Stimulated activated CD8-positive, alpha-beta memory T cell treated with anti-CD3 and anti-CD28 coated beads, Interleukin-4, amount 100 ng/mL, for 4 hours (primary cell): Measurements from ENCODE around the gene ARFGEF3.

Experiments used
- DNase-seq, 2 donors: peaks; one replicate each; pipeline ENCODE4 v3.0.0-alpha.2; 2020; ENCODE audit warnings: low read depth in 2 of 2, low spot score in 1 of 2

ARFGEF3 gene

DNA sequence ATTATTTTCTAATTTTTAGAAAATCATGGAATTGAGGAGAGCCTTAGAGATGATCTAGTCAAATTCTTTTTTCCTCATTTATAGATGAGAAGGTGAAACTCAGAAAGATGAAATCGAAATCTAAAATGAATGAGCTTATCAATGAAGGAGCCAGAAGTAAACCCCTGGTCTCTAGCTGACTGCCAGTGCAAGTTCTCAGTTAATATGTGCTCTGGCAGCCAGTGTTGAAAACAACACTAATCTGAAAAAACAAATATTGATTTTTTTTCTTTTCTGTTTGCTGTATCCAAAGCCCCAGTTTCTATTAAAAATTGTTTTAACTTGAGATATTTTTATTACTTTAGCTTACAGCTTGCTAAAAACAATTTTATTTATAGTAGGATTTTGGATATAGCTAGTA, 78.0 kb downstream of the ARFGEF3 start:
- DNase-seq, result no peak

DNA sequence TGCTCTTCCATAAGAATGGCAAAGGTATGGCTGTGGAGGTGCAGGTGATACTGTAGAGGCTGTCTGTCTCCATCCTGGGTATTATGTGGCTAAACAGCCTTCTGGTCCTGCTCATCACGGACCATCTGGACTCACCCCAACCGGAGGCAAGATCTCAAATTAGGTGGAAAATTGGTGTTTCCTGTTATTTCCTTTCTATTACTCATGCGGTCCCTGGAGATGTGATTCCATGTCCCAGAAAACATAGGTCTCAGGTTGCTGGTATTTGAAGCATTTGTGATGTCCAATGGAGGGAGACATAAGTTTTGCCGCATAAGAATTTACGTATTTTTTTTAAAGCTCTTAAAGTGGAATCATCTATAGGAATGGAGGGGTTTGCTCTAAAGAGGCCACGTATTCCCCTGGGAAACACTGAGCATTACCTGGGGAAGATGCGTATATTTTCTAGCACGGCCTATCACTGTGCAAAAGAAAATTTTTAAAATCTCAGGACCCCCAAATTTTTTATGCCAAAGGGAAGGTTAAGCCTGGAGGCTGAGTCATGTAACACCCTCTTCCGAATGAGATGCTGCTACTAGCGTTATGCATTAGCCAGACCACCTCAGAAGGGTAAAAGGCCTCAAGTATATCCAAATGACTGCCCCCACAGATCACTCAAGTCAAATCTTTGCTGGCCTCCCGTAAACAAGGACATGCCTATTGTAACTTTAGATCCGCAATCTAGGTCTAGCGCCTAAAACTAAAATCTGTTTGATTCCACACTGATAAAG, 78.9 kb downstream of the ARFGEF3 start:
- DNase-seq, result no peak

DNA sequence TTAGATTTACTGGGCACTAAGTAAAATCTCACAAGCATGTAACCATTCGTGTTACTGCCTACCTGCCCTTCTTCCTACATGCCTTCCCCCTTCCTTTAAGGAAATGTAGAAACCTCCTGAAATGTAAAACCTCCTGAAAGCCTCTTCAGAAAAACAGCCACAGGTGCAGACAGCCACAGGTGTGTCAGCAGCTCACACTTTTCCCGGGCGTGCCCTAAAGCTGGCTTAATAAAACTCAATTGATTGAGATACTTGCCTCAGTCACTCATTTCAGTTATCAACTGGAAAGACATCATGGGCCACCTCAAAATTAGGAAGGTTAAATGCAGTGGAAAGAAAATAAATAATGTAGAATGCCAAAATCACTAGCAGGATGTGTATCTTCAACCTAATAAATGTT, 79.6 kb downstream of the ARFGEF3 start:
- DNase-seq, result no peak

DNA sequence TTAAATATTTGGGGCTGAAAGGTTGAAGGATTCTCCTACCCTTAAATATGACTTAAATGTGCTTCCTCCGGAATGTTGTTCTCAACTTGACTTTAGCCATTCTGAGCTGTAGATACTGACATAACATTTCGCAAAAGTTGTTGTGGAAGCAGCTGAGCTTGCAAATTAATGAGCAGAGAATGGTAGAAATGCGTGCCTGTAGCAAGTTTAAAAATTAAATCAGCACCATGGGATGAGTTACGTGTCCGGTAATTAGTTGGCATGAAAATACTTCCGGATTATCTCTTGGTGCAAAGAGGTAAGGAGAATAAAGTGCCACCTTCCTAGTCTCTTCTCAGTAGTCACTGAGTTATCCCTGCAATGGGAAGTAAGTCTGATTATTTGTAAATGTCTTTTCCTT, 80.2 kb downstream of the ARFGEF3 start:
- DNase-seq, result no peak

DNA sequence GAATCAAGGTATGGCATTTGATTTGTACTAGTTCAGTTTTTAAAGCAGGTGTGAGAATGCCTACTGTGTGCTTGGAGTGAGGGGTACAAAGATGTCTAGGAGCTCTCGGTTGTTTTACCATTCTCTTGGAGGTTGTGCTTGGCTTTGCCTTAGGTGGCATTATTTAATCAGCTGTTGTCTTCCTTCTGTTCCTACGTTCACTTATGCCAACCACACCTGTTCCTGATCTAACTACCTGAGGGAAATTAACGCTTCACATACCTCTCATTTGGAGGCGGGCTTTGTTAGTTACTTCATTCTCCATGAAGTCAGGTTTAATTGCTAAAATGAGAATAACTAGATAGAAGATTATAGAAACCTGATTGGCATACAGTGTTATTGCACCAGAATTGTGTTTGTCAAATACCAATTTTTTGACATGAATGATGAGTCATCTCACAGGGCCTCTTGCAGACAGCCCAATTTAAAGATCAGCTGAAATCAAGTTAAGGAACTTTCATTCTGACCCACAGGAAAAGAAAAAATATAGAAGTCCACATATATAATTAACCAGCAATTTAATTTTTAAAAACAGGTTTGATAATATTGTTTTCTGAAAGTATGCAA, 81.4 kb downstream of the ARFGEF3 start:
- no peak for DNase-seq

DNA sequence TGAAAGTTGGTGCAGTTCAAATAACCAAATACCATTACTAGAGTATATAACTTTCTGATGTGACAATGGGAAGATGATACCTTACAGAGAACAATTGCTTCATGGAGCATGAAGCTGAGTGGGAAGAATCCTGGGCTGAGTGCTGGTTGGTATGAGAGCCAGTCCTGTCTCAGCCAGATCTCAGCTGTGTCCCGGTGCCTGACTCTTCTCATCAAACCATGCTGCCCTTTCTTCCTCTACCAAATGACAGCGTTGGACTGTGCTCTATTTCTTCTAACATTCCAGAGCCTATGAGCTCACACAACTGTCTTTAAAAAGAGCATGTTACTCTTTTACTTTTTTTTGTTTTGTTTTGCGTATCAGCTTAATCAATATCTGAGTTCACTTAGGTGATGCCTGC, 84.0 kb downstream of the ARFGEF3 start:
- no peak for DNase-seq

DNA sequence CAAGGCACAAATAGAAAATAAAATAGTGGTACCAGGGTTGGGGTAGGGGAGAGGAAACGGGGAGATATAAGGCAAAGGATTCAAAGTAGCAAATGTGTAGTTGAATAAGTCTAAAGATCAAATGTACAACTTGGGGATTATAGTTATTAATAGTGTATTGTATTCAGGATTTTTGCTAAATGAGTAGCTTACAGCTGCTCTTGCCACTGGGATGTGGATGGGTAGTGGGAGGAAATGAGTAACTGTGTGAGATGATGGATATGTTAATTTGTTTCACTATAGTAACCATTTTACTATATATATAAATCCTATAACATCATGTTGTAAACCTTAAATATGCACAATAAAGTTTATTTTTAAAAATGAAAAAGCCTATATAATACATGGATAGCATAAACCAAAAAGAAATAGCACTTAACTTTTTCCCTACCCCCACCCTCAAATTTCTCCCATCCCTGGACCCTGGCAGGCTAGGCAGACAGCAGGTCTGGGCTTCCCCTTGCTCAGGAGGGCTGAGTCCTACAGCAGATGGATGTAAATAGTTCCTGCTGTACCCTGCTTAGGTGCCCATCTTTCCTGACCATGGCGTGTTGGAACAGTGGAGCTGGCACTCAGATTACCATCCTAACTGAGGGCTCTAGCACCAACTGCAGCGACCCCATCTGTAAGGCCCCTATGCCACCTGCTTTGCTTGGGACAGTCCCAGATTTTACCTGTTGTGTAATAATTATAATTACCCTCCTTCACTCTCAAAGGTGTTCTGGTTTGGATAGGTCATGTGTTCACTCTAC, 85.1 kb downstream of the ARFGEF3 start:
- no peak for DNase-seq

DNA sequence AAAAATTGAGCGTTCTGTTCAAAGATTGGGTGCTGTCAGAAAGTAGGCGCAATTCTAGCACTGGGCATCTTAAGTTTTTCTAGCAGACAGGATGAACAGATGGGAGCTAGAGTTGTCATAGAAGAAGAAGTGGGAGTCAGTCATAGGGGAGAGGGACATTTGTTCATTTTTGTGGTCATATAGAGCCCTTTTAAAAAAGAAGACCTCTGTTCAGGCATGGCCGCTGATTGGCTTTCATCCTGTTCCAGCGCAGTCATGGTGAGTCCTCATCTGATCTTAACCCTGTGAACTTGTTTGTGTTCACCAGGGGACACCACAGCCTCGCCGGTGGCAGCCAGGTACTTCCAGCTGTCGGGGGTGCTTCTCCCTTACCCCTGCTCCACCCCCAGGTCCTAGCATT, 86.3 kb downstream of the ARFGEF3 start:
- no peak for DNase-seq

DNA sequence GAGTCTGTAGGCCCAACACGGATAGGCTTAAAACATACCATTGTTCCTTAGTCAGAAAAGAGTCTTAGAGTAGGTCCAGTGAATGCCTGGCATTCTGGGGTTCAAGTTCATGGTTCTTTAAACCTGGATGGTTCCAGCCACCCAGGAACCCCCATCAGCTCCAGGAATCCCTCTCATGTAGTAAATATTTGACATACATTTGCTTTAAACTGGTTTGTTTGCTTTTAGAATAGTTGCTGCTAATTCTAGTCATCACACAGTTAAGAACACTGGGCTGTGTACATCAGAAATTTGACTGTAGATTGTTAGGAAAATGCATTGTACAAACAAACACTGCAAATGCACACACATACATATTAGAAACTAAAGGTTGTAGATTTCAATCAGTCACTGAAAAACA, 87.1 kb downstream of the ARFGEF3 start:
- no peak for DNase-seq

DNA sequence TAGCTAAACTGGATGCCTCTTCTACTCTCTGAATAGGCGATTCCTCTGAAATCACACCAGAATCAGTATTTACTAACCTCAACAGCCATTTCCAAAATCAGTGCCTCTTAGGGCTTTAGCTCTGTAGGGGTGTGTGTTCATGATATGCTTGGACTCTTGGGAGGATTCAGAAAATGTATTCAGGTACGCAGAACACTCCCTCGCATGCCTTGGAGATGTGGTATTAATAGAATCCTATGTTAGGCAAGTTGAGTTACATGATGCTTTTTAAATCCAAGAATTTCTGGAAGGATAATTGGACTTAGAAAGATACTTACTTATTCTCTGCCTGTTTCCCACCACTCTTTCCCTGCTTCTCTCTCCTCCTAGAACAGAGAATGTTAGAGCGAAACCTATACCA, 88.3 kb downstream of the ARFGEF3 start:
- no peak for DNase-seq

DNA sequence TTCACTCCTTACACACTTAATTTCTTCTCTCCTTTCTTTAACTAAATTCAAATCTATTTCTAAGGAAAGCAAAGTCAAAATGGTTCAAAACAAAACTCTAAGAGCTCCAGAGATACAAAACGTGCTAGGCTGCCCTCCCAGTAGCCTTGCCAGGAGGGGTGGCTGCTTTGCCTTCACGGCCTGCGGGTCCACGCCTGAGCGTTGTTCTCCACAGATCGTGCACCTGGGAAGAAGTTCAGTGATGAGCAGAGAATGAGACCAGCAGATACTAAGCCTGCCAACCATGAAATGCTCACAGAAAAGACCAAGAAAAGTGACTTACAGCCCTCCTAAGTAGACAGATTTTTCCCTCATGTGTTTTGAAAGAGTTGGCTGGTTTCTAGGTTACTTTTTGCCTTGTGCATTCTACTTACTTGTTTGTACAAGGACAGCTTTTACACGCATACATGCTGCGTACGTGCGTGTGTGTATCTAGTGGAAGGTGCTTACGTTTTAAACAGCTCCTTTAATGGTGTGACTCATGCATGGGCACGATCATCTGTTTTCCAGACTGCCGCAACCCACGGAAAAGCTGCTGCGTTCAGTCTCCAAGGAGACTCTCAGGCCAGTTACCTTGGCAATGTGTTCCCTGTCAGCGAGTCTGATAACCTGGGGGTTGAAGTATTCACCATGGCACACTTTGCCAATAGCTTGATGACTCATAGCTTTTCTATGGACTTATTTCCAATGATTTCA, 88.9 kb downstream of the ARFGEF3 start:
- DNase-seq, result no peak

DNA sequence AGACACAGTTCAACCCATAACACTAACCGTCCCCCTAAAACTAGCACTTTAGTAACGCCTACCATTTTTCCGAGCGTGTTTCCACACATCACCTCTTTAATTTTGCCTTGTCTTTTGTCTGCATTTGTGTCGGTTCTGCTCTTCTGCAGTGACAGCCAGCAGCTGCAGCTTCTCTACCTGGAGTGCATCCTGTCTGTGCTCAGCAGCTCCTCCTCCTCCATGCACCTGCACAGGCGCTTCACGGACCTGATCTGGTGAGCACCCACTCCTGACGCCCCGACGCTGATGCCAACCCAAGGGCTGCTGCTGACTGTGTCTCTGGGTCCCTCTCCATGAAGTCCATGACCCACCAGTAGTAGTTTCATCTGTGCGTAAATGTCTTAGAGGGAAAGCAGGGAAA, 92.0 kb downstream of the ARFGEF3 start:
- DNase-seq, result no peak

DNA sequence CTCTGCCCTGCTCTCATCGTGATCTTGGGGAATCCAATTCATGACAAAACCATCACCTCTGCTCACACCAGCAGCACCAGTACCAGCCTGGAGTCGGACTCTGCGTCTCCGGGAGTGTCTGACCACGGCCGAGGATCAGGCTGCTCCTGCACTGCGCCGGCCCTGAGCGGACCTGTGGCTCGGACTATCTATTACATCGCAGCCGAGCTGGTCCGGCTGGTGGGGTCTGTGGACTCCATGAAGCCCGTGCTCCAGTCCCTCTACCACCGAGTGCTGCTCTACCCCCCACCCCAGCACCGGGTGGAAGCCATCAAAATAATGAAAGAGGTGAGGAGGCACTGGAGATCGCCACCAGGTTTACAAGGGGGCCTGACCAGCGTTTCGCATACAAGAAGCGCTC, 93.7 kb downstream of the ARFGEF3 start:
- DNase-seq, result no peak

DNA sequence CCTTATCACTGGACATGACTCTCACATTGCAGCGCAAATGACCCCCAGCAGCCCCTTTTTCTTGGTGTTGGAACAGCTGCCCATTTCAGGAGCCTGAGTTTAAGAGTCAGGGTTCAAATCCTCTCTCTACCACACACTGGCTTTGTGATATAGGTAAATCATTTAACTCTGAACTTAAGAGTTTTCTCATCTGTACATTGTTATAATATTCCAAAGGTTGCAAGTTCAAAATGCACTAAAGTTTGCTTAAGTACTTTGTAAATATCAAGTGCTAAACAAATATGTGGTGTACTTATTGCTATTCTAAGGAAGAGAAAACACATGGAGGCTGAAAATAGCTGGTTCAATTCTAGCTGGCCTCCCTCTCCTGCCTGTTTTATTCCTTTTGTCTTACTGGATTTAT, 95.9 kb downstream of the ARFGEF3 start:
- no peak for DNase-seq

DNA sequence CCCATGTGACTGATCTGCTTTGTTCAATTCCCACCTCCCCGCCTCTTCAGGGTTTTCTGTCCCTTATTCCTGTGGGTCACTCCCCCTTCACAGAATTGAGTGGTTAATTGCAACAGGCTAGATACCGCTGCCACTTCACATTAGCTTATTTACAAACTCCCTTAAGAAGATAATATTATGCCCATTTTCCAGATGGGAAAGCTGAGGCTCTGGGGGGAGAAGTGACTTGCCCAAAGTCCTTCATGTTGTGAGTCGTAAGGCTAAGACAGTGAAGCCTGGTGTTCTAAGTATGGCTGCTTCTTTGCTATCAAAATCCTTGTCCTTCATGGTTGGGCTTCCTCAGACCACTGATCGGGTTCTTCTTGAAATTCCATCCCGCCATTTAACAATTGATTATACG, 96.5 kb downstream of the ARFGEF3 start:
- DNase-seq, result no peak

DNA sequence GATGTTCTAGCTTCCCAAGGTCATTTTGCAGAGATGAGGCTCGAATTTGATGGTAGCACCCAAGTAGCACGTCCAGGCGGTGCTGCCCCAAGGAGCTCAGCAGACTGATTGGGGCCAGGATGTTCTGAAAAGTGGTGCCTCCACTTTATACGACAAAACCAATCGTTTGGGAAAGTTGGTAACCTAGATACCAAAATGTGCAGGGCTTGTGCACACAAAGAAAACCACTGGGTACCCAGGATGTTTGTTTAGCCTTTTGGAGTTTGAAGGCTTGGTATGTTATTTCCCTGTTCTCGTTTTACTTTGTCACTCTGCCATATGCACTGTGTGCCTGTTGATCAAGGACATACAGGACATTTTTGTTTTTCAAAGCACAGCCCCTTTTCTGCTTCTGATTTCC, 97.3 kb downstream of the ARFGEF3 start:
- no peak for DNase-seq

DNA sequence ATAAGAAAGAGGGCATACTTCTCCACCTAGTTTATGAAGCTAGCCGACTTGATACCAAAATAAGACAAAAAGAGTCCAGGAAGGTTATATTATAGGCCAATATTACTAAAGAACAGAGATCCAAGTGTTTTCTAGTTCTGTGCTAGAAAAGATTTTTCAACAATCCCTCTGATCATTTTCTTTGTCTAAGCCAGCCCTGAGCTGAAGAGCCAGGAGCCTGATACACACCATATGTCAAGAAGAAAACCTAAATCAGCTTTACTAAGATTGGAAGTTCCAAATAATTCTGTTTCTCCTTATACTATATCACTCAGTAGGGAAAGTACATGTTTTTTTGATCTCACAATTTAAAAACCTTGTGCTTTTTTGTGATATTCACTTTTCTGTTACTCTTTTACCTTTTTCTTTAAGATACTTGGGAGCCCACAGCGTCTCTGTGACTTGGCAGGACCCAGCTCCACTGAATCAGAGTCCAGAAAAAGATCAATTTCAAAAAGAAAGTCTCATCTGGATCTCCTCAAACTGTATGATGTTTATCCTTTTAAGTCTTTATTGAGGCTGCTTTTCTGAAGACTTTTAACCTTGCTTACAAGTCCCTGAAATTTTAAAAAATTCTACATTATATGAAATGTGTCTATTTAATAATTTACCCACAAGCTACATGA, 99.5 kb downstream of the ARFGEF3 start:
- no peak for DNase-seq

DNA sequence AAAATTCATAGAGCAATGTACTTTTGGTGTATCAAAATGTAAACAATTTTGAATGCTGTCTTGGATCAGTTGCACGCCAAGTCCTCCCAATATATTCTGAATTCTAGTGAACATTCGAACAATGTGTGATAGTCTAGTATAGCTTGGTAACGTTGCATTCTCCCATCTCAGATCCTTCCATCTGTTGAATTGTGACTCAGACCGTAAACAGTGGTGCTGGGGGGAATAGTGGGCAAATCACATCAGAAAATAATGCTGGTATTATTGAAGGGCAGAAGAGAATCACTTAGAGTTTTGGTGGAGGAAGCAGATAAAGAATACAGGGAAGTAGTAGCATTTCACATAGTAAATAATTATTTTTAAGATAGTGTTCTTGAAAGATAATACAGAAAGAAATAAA, 102.2 kb downstream of the ARFGEF3 start:
- no peak for DNase-seq

DNA sequence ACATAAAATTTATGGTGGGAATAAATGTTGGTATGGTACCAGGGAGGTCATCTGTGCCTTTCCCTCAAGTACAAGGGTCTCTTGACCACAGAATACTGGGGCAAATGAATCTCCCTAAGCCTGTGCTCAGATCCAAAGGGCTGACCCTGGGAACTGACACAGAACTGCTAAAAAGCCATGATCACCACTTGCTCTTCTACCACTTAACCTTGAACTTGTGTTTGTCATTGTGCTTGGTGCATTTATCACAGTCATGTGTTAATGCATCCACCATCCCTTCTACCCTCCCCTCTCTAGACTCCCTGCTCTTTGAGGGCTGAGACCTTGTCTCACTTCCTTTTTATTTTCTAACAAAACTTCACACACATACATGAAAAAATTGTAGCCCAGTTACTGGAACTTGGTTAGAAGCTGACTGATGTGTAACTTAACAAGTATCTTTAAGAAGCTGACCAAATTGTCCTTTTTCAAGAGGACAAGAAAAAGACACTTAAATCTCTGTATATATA, 102.7 kb downstream of the ARFGEF3 start:
- DNase-seq, result no peak

DNA sequence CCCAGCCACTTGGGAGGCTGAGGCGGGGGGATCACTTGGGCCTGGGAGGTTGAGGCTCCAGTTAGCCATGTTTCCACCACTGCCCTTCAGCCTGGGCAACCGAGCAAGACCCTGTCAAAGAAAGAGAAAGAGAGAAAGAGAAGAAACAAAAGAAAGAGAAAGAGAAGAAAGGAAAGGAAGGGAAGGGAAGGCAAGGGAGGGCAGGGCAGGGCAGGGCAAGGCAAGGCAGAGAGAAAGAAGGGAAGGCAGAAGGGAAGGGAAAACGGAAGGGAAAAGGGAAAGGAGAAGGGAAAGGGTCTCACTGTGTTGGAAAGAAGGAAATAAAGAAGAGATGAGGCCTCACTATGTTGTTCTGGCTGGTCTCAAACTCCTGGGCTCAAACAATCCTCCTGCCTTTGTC, 104.4 kb downstream of the ARFGEF3 start:
- DNase-seq, result no peak
